Measurements from ENCODE around the gene TPBGL.

DNA sequence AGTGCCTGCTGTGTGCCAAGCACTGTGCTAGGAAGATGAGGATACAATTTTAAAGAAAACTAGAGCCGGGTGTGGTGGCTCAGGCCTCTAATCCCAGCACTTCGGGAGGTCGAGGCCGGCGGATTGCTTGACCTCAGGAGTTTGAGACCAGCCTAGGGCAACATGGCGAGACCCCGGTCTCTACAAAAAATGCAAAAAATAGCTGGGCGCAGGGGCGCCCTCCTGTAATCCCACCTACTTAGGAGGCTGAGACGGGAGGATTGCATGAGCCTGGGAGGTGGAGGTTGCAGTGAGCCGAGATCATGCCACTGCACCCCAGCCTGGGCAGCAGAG lies 8.3 kb downstream of the TPBGL start:
- TF ChIP-seq CHD2 (IDR thresholded peaks at IDR 0.05; ENCODE audit: low read length, partially characterized antibody): no peak
- TF ChIP-seq, protein P1, sequence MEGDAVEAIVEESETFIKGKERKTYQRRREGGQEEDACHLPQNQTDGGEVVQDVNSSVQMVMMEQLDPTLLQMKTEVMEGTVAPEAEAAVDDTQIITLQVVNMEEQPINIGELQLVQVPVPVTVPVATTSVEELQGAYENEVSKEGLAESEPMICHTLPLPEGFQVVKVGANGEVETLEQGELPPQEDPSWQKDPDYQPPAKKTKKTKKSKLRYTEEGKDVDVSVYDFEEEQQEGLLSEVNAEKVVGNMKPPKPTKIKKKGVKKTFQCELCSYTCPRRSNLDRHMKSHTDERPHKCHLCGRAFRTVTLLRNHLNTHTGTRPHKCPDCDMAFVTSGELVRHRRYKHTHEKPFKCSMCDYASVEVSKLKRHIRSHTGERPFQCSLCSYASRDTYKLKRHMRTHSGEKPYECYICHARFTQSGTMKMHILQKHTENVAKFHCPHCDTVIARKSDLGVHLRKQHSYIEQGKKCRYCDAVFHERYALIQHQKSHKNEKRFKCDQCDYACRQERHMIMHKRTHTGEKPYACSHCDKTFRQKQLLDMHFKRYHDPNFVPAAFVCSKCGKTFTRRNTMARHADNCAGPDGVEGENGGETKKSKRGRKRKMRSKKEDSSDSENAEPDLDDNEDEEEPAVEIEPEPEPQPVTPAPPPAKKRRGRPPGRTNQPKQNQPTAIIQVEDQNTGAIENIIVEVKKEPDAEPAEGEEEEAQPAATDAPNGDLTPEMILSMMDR (IDR thresholded peaks at IDR 0.05): no peak
